Endodermal cell (in vitro differentiated cells): ENCODE measurements around the gene SPG7. TPM values are rescaled to one million over a fixed set of nuclear protein-coding genes. Genes with fewer than 3 reads are reported as not detected.

Source experiments
- DNase-seq: peaks from one replicate; pipeline ENCODE4 v3.0.0-alpha.2; 2017
- H3K27ac ChIP-seq: 2 replicates; pipeline ENCODE4 v1.5.1; 2013; ENCODE audit warnings: mild to moderate bottlenecking, low read depth, low read length, moderate library complexity
- H3K27me3 ChIP-seq: 2 replicates; pipeline ENCODE4 v1.6.1; 2013; ENCODE audit warnings: mild to moderate bottlenecking, low read length, moderate library complexity; ENCODE audit not compliant: insufficient read depth, control insufficient read depth, poor library complexity, severe bottlenecking
- H3K36me3 ChIP-seq: 2 replicates; pipeline ENCODE4 v1.7.0; 2013; ENCODE audit warnings: mild to moderate bottlenecking, low read length, moderate library complexity; ENCODE audit not compliant: control insufficient read depth, insufficient read depth
- H3K4me1 ChIP-seq: one replicate; pipeline ENCODE4 v1.7.0; 2013; ENCODE audit warnings: low read length; ENCODE audit not compliant: control insufficient read depth, insufficient read depth
- H3K4me3 ChIP-seq: 2 replicates; pipeline ENCODE4 v1.5.1; 2013; ENCODE audit warnings: mild to moderate bottlenecking, low read length, moderate library complexity
- H3K9ac ChIP-seq: 2 replicates; pipeline ENCODE4 v1.6.1; 2013; ENCODE audit warnings: mild to moderate bottlenecking, low read length, moderate library complexity; ENCODE audit not compliant: poor library complexity, severe bottlenecking; ENCODE audit errors: extremely low read depth
- H3K9me3 ChIP-seq: 2 replicates; pipeline ENCODE4 v1.6.1; 2013; ENCODE audit warnings: mild to moderate bottlenecking, low read length, moderate library complexity; ENCODE audit not compliant: control insufficient read depth
- H3K27ac Mint-ChIP-seq: 2 replicates; pipeline ENCODE4 v1.8.0; 2020; ENCODE audit warnings: mixed read lengths
- H3K27me3 Mint-ChIP-seq: 2 replicates; pipeline ENCODE4 v1.8.0; 2021; ENCODE audit warnings: mild to moderate bottlenecking, mixed read lengths; ENCODE audit not compliant: insufficient read depth
- H3K36me3 Mint-ChIP-seq: 2 replicates; pipeline ENCODE4 v1.8.0; 2020; ENCODE audit warnings: low read depth, mixed read lengths
- H3K4me1 Mint-ChIP-seq: 2 replicates; pipeline ENCODE4 v1.8.0; 2020; ENCODE audit warnings: mixed read lengths
- H3K4me3 Mint-ChIP-seq: 2 replicates; pipeline ENCODE4 v1.8.0; 2020; ENCODE audit warnings: mild to moderate bottlenecking, moderate library complexity, mixed read lengths
- H3K9me3 Mint-ChIP-seq: 2 replicates; pipeline ENCODE4 v1.8.0; 2020; ENCODE audit warnings: mild to moderate bottlenecking, mixed read lengths
- CTCF ChIP-seq: fragments of 200-600 bp; sonication (generic); conservative IDR thresholded peaks from 2 replicates; pipeline ENCODE4 v1.5.0; 2021; ENCODE audit warnings: antibody characterized with exemption, mild to moderate bottlenecking
- WGBS, 2 experiments: methylation state at CpG; one replicate each; pipeline versions ENCODE4 v1.1.5 to v1.1.7; 2013; ENCODE audit warnings: missing lambda C conversion rate in 2 of 2, mixed read lengths in 1 of 2; ENCODE audit not compliant: insufficient coverage in 1 of 2, insufficient read length in 1 of 2; 5-methylcytosine and 5-hydroxymethylcytosine counted together
- total RNA-seq, 2 donors: library from RNA; stranded (reverse); fragmentation: NEBNext Ultra II Directional in 1 of 2; extraction: Animal tissue kit (Norgen Biotek cat#: 25700) in 1 of 2; gene quantifications; 2 replicates in 1 of 2; 3 replicates in 1 of 2; pipeline ENCODE4 v1.2.1, GENCODE V29; 2021

The SPG7 gene
- total RNA-seq, 2 donors from 2014 or later = 153 to 156 TPM

GRCh38 chr16:89588413-89589109 lies 80.4 kb downstream of the SPG7 start:
- Histone ChIP-seq H3K27ac (no peak overlapping the region), H3K9ac (no peak overlapping the region), H3K27me3 (no peaks in the 10 kb centered on the region), H3K4me1 (no peaks in the 10 kb centered on the region), H3K9me3 (no peaks in the 10 kb centered on the region), H3K36me3 (no peaks in the 10 kb centered on the region), H3K4me3 (no peak overlapping the region)
- no peaks in the 10 kb centered on the region for H3K27me3 Mint-ChIP-seq
- TF ChIP-seq CTCF = no peak
- WGBS, 2 experiments = 96 to 97% methylated on average over 10 to 25 of the region's 26 CpGs
- no peaks in the 10 kb centered on the region for H3K4me1 Mint-ChIP-seq
- DNase-seq = no peak
- H3K9me3 Mint-ChIP-seq = peaks cover 3% of the 10 kb centered on the region
- H3K4me3 Mint-ChIP-seq = no peak overlapping the region
- H3K27ac Mint-ChIP-seq = no peak overlapping the region
- H3K36me3 Mint-ChIP-seq = no peaks in the 10 kb centered on the region

GRCh38 chr16:89589241-89589926 lies 81.2 kb downstream of the SPG7 start:
- TF ChIP-seq CTCF = no peak
- no peak overlapping the region for H3K27ac ChIP-seq
- 91 to 96% methylated on average over 18 to 21 of the region's 21 CpGs for WGBS, 2 experiments
- H3K27me3 Mint-ChIP-seq = no peaks in the 10 kb centered on the region
- no peaks in the 10 kb centered on the region for H3K27me3 ChIP-seq
- H3K36me3 ChIP-seq = no peaks in the 10 kb centered on the region
- DNase-seq = no peak
- no peaks in the 10 kb centered on the region for H3K4me1 ChIP-seq
- H3K4me3 ChIP-seq = no peak overlapping the region
- no peaks in the 10 kb centered on the region for H3K4me1 Mint-ChIP-seq
- H3K9ac ChIP-seq = no peak overlapping the region
- H3K27ac Mint-ChIP-seq = no peak overlapping the region
- H3K9me3 Mint-ChIP-seq = peaks cover 3% of the 10 kb centered on the region
- H3K4me3 Mint-ChIP-seq = no peak overlapping the region
- no peaks in the 10 kb centered on the region for H3K36me3 Mint-ChIP-seq
- no peaks in the 10 kb centered on the region for H3K9me3 ChIP-seq

- H3K27ac Mint-ChIP-seq = no peak overlapping the region
- H3K9me3 Mint-ChIP-seq = no peaks in the 10 kb centered on the region
- H3K4me3 ChIP-seq = no peak overlapping the region
- DNase-seq = no peak
- H3K27me3 Mint-ChIP-seq = no peaks in the 10 kb centered on the region
- no peak for TF ChIP-seq CTCF
- H3K4me1 ChIP-seq = no peaks in the 10 kb centered on the region
- H3K27me3 ChIP-seq = no peaks in the 10 kb centered on the region
- no peak overlapping the region for H3K27ac ChIP-seq
- no peak overlapping the region for H3K9ac ChIP-seq
- H3K4me3 Mint-ChIP-seq = no peak overlapping the region
- no peaks in the 10 kb centered on the region for H3K9me3 ChIP-seq
- 95 to 98% methylated on average over 5 to 15 of the region's 15 CpGs for WGBS, 2 experiments
- no peaks in the 10 kb centered on the region for H3K4me1 Mint-ChIP-seq
- no peaks in the 10 kb centered on the region for H3K36me3 ChIP-seq
- no peaks in the 10 kb centered on the region for H3K36me3 Mint-ChIP-seq
These were observed 85.6 kb downstream of the SPG7 start for GRCh38 chr16:89593841-89594240.
